Glomerular visceral epithelial cell (primary cell): ENCODE measurements around the gene ARHGEF16.

Source experiments
- DNase-seq: peaks from one replicate; pipeline ENCODE4 v3.0.0-alpha.2; 2016; ENCODE audit errors: extremely low spot score

ARHGEF16 gene

GRCh38 chr1:3453891-3454810, at the start of gene ARHGEF16:
TSS of gene ARHGEF16 (plus strand) at chr1:3454665. CDS start at chr1:3463085, 8,420 bp downstream.
- DNase-seq = peak; percentile 71

GRCh38 chr1:3404801-3405200, 49.7 kb upstream of the ARHGEF16 start:
- no peak for DNase-seq

- no peak for DNase-seq
These were observed 49.0 kb upstream of the ARHGEF16 start for GRCh38 chr1:3405491-3405890.

GRCh38 chr1:3405974-3406867, 48.2 kb upstream of the ARHGEF16 start:
- no peak for DNase-seq

- DNase-seq = no peak
These were observed 47.4 kb upstream of the ARHGEF16 start for GRCh38 chr1:3407021-3407420.

GRCh38 chr1:3408751-3409266, 45.7 kb upstream of the ARHGEF16 start:
- DNase-seq = no peak

GRCh38 chr1:3409366-3410141, 44.9 kb upstream of the ARHGEF16 start:
- no peak for DNase-seq

- peak; percentile 60 for DNase-seq
These were observed 44.1 kb upstream of the ARHGEF16 start for GRCh38 chr1:3410142-3410925.

- no peak for DNase-seq
These were observed 42.7 kb upstream of the ARHGEF16 start for GRCh38 chr1:3411806-3412205.

- DNase-seq = no peak
These were observed 42.1 kb upstream of the ARHGEF16 start for GRCh38 chr1:3412376-3412775.

- DNase-seq = no peak
These were observed 40.3 kb upstream of the ARHGEF16 start for GRCh38 chr1:3413975-3414710.

GRCh38 chr1:3415260-3416090, 39.0 kb upstream of the ARHGEF16 start:
- DNase-seq = no peak

GRCh38 chr1:3417082-3417739, 37.3 kb upstream of the ARHGEF16 start:
- DNase-seq = no peak

GRCh38 chr1:3417934-3418333, 36.5 kb upstream of the ARHGEF16 start:
- DNase-seq = no peak

- DNase-seq = no peak
These were observed 35.9 kb upstream of the ARHGEF16 start for GRCh38 chr1:3418600-3418999.

- DNase-seq = no peak
These were observed 34.9 kb upstream of the ARHGEF16 start for GRCh38 chr1:3419415-3420204.

- DNase-seq = no peak
These were observed 34.1 kb upstream of the ARHGEF16 start for GRCh38 chr1:3420218-3420951.
